Panc1 (cell line): ENCODE results near the gene LRP3.
"Not testable (repeated sequence)": the region's sequence is repeated elsewhere in the genome, so short reads cannot be mapped to it uniquely, and the experiment has no call there.

Source experiments
- CTCF ChIP-seq: fragments of 450-650 bp; IDR thresholded peaks from 2 replicates; pipeline ENCODE4 v1.5.1; 2017; ENCODE audit warnings: mild to moderate bottlenecking
- POLR2AphosphoS5 ChIP-seq: IDR thresholded peaks from 2 replicates; pipeline ENCODE4 v1.6.1; 2012; ENCODE audit warnings: mild to moderate bottlenecking, low read depth, low read length, moderate library complexity
- SIN3A ChIP-seq: IDR thresholded peaks from 2 replicates; pipeline ENCODE4 v1.6.1; 2012; ENCODE audit warnings: low read depth, mild to moderate bottlenecking, low read length, moderate library complexity, borderline replicate concordance; ENCODE audit not compliant: insufficient read depth
- TCF7L2 ChIP-seq: IDR thresholded peaks from 2 replicates; pipeline ENCODE4 v1.6.1; 2011; ENCODE audit warnings: mild to moderate bottlenecking, low read depth, low read length, inconsistent platforms

- not testable (repeated sequence) for TF ChIP-seq CTCF, POLR2AphosphoS5, TCF7L2, SIN3A
Observed at GRCh38 chr19:33166037-33166436, 28.1 kb upstream of the LRP3 start.
